Panc1 (cell line): Measurements from ENCODE around the gene NMRK2. TPM values are rescaled to one million over a fixed set of nuclear protein-coding genes. Genes with fewer than 3 reads are reported as not detected.

Source experiments
- ATAC-seq: fragments of 200-7000 bp; cut with Tn5 transposase; 2 replicates; pipeline ENCODE4 v1.9.1; 2020; ENCODE audit warnings: mild to moderate bottlenecking, moderate library complexity
- BruUV-seq: library from RNA; stranded (reverse); fragments of 400-500 nt; replicated peaks from 2 replicates; lab custom pipeline; 2021; lab: Mats Ljungman, UMichigan
- CTCF ChIA-PET: fragments of 300-600 bp; sonication (Branson Sonifier 250); formaldehyde crosslinking; loops from one replicate; lab custom pipeline; 2022; ENCODE audit warnings: antibody characterized with exemption; lab: Charles Lee
- POLR2A ChIA-PET: fragments of 300-600 bp; sonication (Branson Sonifier 250); formaldehyde crosslinking; loops from one replicate; lab custom pipeline; 2022; ENCODE audit warnings: antibody characterized with exemption; lab: Charles Lee
- DNase-seq: peaks from one replicate; pipeline ENCODE4 v3.0.0-alpha.2; 2010; ENCODE audit warnings: low read depth, low spot score
- H3K27ac ChIP-seq: 2 replicates; pipeline ENCODE4 v1.5.1; 2011; ENCODE audit warnings: mild to moderate bottlenecking, low read length, inconsistent platforms
- H3K27me3 ChIP-seq: fragments of 200-500 bp; sonication (Bioruptor generic); 2 replicates; pipeline ENCODE4 v1.6.0; 2014; ENCODE audit warnings: low read length, inconsistent platforms; ENCODE audit not compliant: control insufficient read depth, insufficient read depth
- H3K36me3 ChIP-seq: fragments of 200-500 bp; sonication (Bioruptor generic); 2 replicates; pipeline ENCODE4 v1.5.1; 2014; ENCODE audit warnings: inconsistent platforms, mild to moderate bottlenecking, low read length, moderate library complexity; ENCODE audit not compliant: control insufficient read depth, insufficient read depth
- H3K4me1 ChIP-seq: 2 replicates; pipeline ENCODE4 v1.5.1; 2011; ENCODE audit warnings: inconsistent platforms, mild to moderate bottlenecking, low read length, moderate library complexity; ENCODE audit not compliant: control insufficient read depth, insufficient read depth
- H3K4me3 ChIP-seq, 2 experiments: 2 replicates each; pipeline ENCODE4 v1.5.1; 2011 to 2012; ENCODE audit warnings: low read depth in 2 of 2, low read length in 2 of 2, mild to moderate bottlenecking in 2 of 2, inconsistent platforms in 1 of 2, moderate library complexity in 1 of 2
- H3K9me3 ChIP-seq: fragments of 200-500 bp; sonication (Bioruptor generic); 2 replicates; pipeline ENCODE4 v1.5.1; 2014; ENCODE audit warnings: low read depth, mild to moderate bottlenecking, inconsistent platforms, low read length, moderate library complexity; ENCODE audit not compliant: control insufficient read depth, insufficient read depth
- POLR2AphosphoS5 ChIP-seq: IDR thresholded peaks from 2 replicates; pipeline ENCODE4 v1.6.1; 2012; ENCODE audit warnings: mild to moderate bottlenecking, low read depth, low read length, moderate library complexity
- SIN3A ChIP-seq: IDR thresholded peaks from 2 replicates; pipeline ENCODE4 v1.6.1; 2012; ENCODE audit warnings: low read depth, mild to moderate bottlenecking, low read length, moderate library complexity, borderline replicate concordance; ENCODE audit not compliant: insufficient read depth
- TCF7L2 ChIP-seq: IDR thresholded peaks from 2 replicates; pipeline ENCODE4 v1.6.1; 2011; ENCODE audit warnings: mild to moderate bottlenecking, low read depth, low read length, inconsistent platforms
- in situ Hi-C: cut with HindIII; loops from 2 replicates; pipeline ENCODE4 v1.10.0; 2016; ENCODE audit warnings: low sequenced_read_pairs, low pct_unique_long_range_greater_than_20kb
- intact Hi-C: fragments of 100-400 bp; cut with micrococcal nuclease; formaldehyde crosslinking; loops from one replicate; pipeline ENCODE4 v1.10.0; 2022; ENCODE audit not compliant: unreplicated experiment
- total RNA-seq: library from RNA; stranded (reverse); gene quantifications from one replicate; pipeline ENCODE4 v1.2.1, GENCODE V29; 2021; ENCODE audit not compliant: unreplicated experiment
- TF ChIP-seq, protein P1 (sequence below), 2 experiments: IDR thresholded peaks; 2 replicates each; pipeline ENCODE4 v1.6.1; 2011 to 2012; ENCODE audit warnings: low read depth in 2 of 2, control low read depth in 1 of 2, low read length in 1 of 2, mild to moderate bottlenecking in 1 of 2, moderate library complexity in 1 of 2; ENCODE audit not compliant: insufficient read depth in 1 of 2
- TF ChIP-seq, protein P2 (sequence below): fragments of 450-650 bp; IDR thresholded peaks from 2 replicates; pipeline ENCODE4 v1.5.1; 2017; ENCODE audit warnings: mild to moderate bottlenecking

Gene NMRK2
- total RNA-seq, 1 experiment from 2014 or later: 0.21 TPM

DNA sequence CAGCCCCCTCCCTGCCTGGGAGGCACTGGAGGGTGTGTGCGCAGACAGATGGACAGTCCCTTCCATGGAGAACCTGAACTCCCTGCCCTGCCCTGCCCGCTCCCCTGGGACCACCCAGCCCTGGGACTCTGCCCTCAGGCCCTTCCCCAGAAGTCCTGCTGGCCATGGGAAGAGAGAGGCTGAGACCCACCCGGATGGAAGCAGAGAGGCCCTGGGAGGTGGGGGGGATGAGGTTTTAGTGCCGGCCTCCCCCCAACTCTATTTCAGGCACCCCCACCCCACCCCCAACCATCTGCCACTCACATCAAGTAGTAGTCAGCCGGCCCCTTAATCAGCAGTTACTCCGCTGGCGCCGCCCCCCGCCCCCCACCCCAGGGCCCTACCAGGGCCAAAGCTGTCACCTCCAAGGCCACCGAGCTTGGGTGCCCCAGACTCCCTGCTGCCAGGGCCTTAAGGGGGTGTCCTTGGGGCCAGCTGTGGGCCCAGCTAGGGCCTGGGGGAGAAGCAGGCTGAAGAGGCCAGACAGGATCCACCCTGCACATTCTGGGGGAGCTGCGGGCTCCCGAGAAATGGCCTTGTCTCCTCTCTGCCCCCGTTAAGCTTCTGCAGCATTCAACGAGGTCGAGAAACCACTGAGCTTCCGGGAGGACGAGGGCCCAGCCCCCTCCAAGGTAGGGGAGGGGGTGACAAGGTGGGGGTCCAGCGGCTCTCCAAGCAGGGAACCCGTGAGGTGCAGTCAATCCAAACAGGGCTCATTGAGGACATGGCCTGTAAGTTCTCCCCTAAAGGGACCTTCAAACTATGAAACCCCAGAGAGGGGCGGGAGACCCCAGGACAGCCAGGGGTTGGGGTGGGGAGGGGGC is 17.4 kb downstream of the NMRK2 start:
- Histone ChIP-seq H3K36me3 (no peaks in the 10 kb centered on the region), H3K27ac (no peak overlapping the region), H3K4me3 (no peak overlapping the region), H3K4me1 (0 out of 2 replicates have a peak, but pooled peaks cover 4% of the 10 kb centered on the region), H3K9me3 (no peaks in the 10 kb centered on the region), H3K27me3 (no peaks in the 10 kb centered on the region)
- DNase-seq (no peak), ATAC-seq (no peak)
- POLR2A ChIA-PET: no interaction called here
- CTCF ChIA-PET: interaction anchor here (0.6 kb wide), 1 partner anchor 234 kb away, joined by 4 read pairs; no protein-coding TSS in a partner anchor
- TF ChIP-seq POLR2AphosphoS5 (no peak), SIN3A (no peak), TCF7L2 (no peak)
- TF ChIP-seq, protein P1, sequence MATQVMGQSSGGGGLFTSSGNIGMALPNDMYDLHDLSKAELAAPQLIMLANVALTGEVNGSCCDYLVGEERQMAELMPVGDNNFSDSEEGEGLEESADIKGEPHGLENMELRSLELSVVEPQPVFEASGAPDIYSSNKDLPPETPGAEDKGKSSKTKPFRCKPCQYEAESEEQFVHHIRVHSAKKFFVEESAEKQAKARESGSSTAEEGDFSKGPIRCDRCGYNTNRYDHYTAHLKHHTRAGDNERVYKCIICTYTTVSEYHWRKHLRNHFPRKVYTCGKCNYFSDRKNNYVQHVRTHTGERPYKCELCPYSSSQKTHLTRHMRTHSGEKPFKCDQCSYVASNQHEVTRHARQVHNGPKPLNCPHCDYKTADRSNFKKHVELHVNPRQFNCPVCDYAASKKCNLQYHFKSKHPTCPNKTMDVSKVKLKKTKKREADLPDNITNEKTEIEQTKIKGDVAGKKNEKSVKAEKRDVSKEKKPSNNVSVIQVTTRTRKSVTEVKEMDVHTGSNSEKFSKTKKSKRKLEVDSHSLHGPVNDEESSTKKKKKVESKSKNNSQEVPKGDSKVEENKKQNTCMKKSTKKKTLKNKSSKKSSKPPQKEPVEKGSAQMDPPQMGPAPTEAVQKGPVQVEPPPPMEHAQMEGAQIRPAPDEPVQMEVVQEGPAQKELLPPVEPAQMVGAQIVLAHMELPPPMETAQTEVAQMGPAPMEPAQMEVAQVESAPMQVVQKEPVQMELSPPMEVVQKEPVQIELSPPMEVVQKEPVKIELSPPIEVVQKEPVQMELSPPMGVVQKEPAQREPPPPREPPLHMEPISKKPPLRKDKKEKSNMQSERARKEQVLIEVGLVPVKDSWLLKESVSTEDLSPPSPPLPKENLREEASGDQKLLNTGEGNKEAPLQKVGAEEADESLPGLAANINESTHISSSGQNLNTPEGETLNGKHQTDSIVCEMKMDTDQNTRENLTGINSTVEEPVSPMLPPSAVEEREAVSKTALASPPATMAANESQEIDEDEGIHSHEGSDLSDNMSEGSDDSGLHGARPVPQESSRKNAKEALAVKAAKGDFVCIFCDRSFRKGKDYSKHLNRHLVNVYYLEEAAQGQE (IDR thresholded peaks at IDR 0.05; ENCODE audit: insufficient read depth in 1 of 2, low read depth in 2 of 2, low read length in 1 of 2): no peak
- TF ChIP-seq, protein P2, sequence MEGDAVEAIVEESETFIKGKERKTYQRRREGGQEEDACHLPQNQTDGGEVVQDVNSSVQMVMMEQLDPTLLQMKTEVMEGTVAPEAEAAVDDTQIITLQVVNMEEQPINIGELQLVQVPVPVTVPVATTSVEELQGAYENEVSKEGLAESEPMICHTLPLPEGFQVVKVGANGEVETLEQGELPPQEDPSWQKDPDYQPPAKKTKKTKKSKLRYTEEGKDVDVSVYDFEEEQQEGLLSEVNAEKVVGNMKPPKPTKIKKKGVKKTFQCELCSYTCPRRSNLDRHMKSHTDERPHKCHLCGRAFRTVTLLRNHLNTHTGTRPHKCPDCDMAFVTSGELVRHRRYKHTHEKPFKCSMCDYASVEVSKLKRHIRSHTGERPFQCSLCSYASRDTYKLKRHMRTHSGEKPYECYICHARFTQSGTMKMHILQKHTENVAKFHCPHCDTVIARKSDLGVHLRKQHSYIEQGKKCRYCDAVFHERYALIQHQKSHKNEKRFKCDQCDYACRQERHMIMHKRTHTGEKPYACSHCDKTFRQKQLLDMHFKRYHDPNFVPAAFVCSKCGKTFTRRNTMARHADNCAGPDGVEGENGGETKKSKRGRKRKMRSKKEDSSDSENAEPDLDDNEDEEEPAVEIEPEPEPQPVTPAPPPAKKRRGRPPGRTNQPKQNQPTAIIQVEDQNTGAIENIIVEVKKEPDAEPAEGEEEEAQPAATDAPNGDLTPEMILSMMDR: no peak
- BruUV-seq: no TSS peak
- in situ Hi-C loops: no loop called here
- intact Hi-C loops: no loop called here

GRCh38 chr19:3950871-3951861 is 18.3 kb downstream of the NMRK2 start:
- ChIA-PET POLR2A (no interaction called here), CTCF (no interaction called here)
- DNase-seq (no peak), ATAC-seq (0 out of 2 replicates have a peak, but pooled peaks have one; percentile 13)
- Histone ChIP-seq H3K27me3 (no peaks in the 10 kb centered on the region), H3K27ac (no peak overlapping the region), H3K36me3 (no peaks in the 10 kb centered on the region), H3K4me1 (0 out of 2 replicates have a peak, but pooled peaks cover 4% of the 10 kb centered on the region), H3K9me3 (no peaks in the 10 kb centered on the region), H3K4me3 (no peak overlapping the region)
- BruUV-seq: no TSS peak
- in situ Hi-C loops (no loop called here), intact Hi-C loops (no loop called here)
- TF ChIP-seq POLR2AphosphoS5 (no peak), SIN3A (no peak), TCF7L2 (no peak)
- TF ChIP-seq, protein P1 (IDR thresholded peaks at IDR 0.05; ENCODE audit: insufficient read depth in 1 of 2, low read depth in 2 of 2, low read length in 1 of 2): no peak
- TF ChIP-seq, protein P2: no peak
